DND-41 (cell line): ENCODE measurements around the gene ANKRD61.
"Not testable (repeated sequence)": the region's sequence is repeated elsewhere in the genome, so short reads cannot be mapped to it uniquely, and the experiment has no call there.

Experiments
- ATAC-seq: fragments of 200-7000 bp; cut with Tn5 transposase; 3 replicates; pipeline ENCODE4 v1.9.1; 2021; ENCODE audit warnings: low read depth; ENCODE audit not compliant: insufficient read depth
- DNase-seq: peaks from one replicate; pipeline ENCODE4 v3.0.0-alpha.2; 2020
- H2AFZ ChIP-seq: 2 replicates; pipeline ENCODE4 v1.6.0; 2012; ENCODE audit warnings: low read depth, low read length
- H3K27ac ChIP-seq: 2 replicates; pipeline ENCODE4 v1.5.1; 2012; ENCODE audit warnings: low read length, inconsistent platforms
- H3K27me3 ChIP-seq: fragments of 200-600 bp; sonication (generic); 2 replicates; pipeline ENCODE4 v1.6.0; 2012; ENCODE audit warnings: low read length, mild to moderate bottlenecking, inconsistent platforms; ENCODE audit not compliant: insufficient read depth, poor library complexity
- H3K36me3 ChIP-seq: 2 replicates; pipeline ENCODE4 v1.5.1; 2012; ENCODE audit warnings: low read length, inconsistent platforms; ENCODE audit not compliant: insufficient read depth
- H3K4me1 ChIP-seq: 2 replicates; pipeline ENCODE4 v1.5.1; 2012; ENCODE audit warnings: mild to moderate bottlenecking, low read length; ENCODE audit not compliant: insufficient read depth
- H3K4me2 ChIP-seq: 2 replicates; pipeline ENCODE4 v1.6.0; 2012; ENCODE audit warnings: mild to moderate bottlenecking, moderate library complexity, low read length, inconsistent platforms; ENCODE audit not compliant: insufficient read depth
- H3K4me3 ChIP-seq, 2 experiments: fragments of 200-600 bp in 1 of 2; shearing (Covaris generic) in 1 of 2; 2 replicates each; pipeline ENCODE4 v1.5.1; 2012 to 2016; ENCODE audit warnings: inconsistent platforms in 2 of 2, low read length in 2 of 2, mild to moderate bottlenecking in 2 of 2, low read depth in 1 of 2, moderate library complexity in 1 of 2
- H3K79me2 ChIP-seq: 2 replicates; pipeline ENCODE4 v1.6.0; 2012; ENCODE audit warnings: low read length, inconsistent platforms; ENCODE audit not compliant: insufficient read depth
- H3K9ac ChIP-seq: 2 replicates; pipeline ENCODE4 v1.6.0; 2012; ENCODE audit warnings: low read depth, mild to moderate bottlenecking, inconsistent platforms, low read length, moderate library complexity
- H3K9me3 ChIP-seq: 2 replicates; pipeline ENCODE4 v1.5.1; 2012; ENCODE audit warnings: low read length, moderate library complexity, mild to moderate bottlenecking, inconsistent platforms; ENCODE audit not compliant: insufficient read depth, severe bottlenecking
- H4K20me1 ChIP-seq: 2 replicates; pipeline ENCODE4 v1.6.0; 2012; ENCODE audit warnings: low read length; ENCODE audit not compliant: insufficient read depth
- CTCF ChIP-seq: IDR thresholded peaks from 2 replicates; pipeline ENCODE4 v1.5.1; 2012; ENCODE audit warnings: borderline replicate concordance, low read length, moderate library complexity, mild to moderate bottlenecking; ENCODE audit not compliant: poor library complexity, severe bottlenecking; ENCODE audit errors: extremely low read depth
- EZH2 ChIP-seq: IDR thresholded peaks from 3 replicates; pipeline ENCODE4 v1.6.1; 2012; ENCODE audit warnings: borderline replicate concordance, low read depth, mild to moderate bottlenecking, moderate library complexity, low read length, inconsistent platforms; ENCODE audit not compliant: severe bottlenecking

ANKRD61 gene

GRCh38 chr7:6007835-6008590, 23.2 kb upstream of the ANKRD61 start:
- H3K27ac ChIP-seq: peak overlapping the region; percentile 44; the same call in 1 of the 2 replicates
- H3K4me2 ChIP-seq: peak overlapping the region; percentile 68
- DNase-seq, H3K27me3 ChIP-seq, ATAC-seq, H4K20me1 ChIP-seq, H3K9me3 ChIP-seq: not testable (repeated sequence)
- 0 out of 2 replicates have a peak overlapping the region, but pooled peaks have one; percentile 28 for H2AFZ ChIP-seq
- H3K4me1 ChIP-seq: peaks cover 37% of the 10 kb centered on the region
- H3K79me2 ChIP-seq: peaks cover 54% of the 10 kb centered on the region
- peaks cover 26% of the 10 kb centered on the region; the same call in 1 of the 2 replicates for H3K36me3 ChIP-seq
- peak overlapping the region; percentile 68 to 84; a peak in 3 of 4 replicates for H3K4me3 ChIP-seq
- H3K9ac ChIP-seq: peak overlapping the region; percentile 83

- peak within 1 kb of the TSS; percentile 98 for H2AFZ ChIP-seq
- peak; percentile 97 for DNase-seq
- peaks cover 62% of the 10 kb centered on the region for H3K79me2 ChIP-seq
- no peaks in the 10 kb centered on the region for H3K27me3 ChIP-seq
- H3K4me3 ChIP-seq: peak within 1 kb of the TSS; percentile 68 to 84
- H3K9me3 ChIP-seq: no peaks in the 10 kb centered on the region
- peak; percentile 44 for TF ChIP-seq CTCF
- no peak for TF ChIP-seq EZH2
- peak; percentile 85 for ATAC-seq
- peak within 1 kb of the TSS; percentile 68 for H3K4me2 ChIP-seq
- peak within 1 kb of the TSS; percentile 89 for H3K27ac ChIP-seq
- H3K4me1 ChIP-seq: peaks cover 42% of the 10 kb centered on the region
- peaks cover 28% of the 10 kb centered on the region; the same call in 1 of the 2 replicates for H3K36me3 ChIP-seq
- peaks cover 3% of the 10 kb centered on the region; the same call in 1 of the 2 replicates for H4K20me1 ChIP-seq
- peak within 1 kb of the TSS; percentile 83 for H3K9ac ChIP-seq
These were observed 22.2 kb upstream of the ANKRD61 start, which contains the start of the genes AIMP2 and PMS2 for GRCh38 chr7:6008668-6009611. Gene AIMP2 (plus strand): TSS chr7:6009272. CDS start chr7:6009364, 92 bp downstream. Gene PMS2 (minus strand): TSS chr7:6009049. CDS start chr7:6009019, 30 bp downstream.

DNA sequence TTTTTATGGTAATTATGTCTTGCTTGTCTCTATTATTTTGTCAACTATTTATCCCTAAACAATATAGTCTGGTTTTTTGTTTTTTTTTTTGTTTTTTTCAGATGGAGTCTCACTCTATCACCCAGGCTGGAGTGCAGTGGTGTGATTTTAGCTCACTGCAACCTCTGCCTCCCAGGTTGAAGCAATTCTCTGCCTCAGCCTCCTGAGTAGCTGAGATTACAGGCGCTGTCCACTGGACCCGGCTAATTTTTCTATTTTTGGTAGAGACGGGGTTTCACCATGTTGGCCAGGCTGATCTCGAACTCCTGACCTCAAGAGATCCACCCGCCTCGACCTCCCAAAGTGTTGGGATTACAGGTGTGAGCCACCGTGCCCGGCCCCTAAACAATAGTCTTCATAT, 20.8 kb upstream of the ANKRD61 start:
- H4K20me1 ChIP-seq, H3K9me3 ChIP-seq, H3K27me3 ChIP-seq, ATAC-seq, H2AFZ ChIP-seq, H3K27ac ChIP-seq, DNase-seq: not testable (repeated sequence)
- Histone ChIP-seq H3K79me2 (peaks cover 62% of the 10 kb centered on the region), H3K4me1 (peaks cover 47% of the 10 kb centered on the region), H3K9ac (peak overlapping the region; percentile 83; the same call in 1 of the 2 replicates), H3K4me3 (peak overlapping the region; percentile 16 to 84; a peak in 2 of 4 replicates), H3K4me2 (peak overlapping the region; percentile 68), H3K36me3 (peaks cover 35% of the 10 kb centered on the region; the same call in 1 of the 2 replicates)

DNA sequence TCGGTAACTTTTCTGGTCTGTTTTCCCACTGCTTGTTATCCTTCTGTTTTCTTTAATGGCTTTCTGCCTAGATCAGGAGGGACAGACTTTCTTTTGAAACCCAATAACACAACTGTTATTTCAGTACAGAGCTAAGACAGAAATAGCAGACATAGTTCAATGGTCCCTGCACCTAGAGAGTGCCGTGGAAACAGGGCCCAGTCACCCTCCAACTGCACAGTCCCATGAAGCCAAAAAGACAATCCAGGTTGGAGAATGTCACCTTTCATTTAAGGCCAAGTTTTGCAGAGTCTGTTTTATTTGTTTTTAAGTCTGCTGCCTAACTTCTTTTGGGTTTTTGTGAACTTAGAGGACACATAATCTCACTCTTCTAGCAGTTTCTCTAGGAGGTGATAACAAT, 19.6 kb upstream of the ANKRD61 start:
- H3K4me3 ChIP-seq: no peak overlapping the region
- no peak overlapping the region for H2AFZ ChIP-seq
- peaks cover 46% of the 10 kb centered on the region for H3K36me3 ChIP-seq
- no peak for ATAC-seq
- H3K79me2 ChIP-seq: peaks cover 62% of the 10 kb centered on the region
- no peak overlapping the region for H3K9ac ChIP-seq
- TF ChIP-seq EZH2: no peak
- TF ChIP-seq CTCF: no peak
- H3K27me3 ChIP-seq: no peaks in the 10 kb centered on the region
- no peak for DNase-seq
- H3K4me1 ChIP-seq: peaks cover 58% of the 10 kb centered on the region
- no peak overlapping the region for H3K27ac ChIP-seq
- peak overlapping the region; percentile 68; the same call in 1 of the 2 replicates for H3K4me2 ChIP-seq
- H4K20me1 ChIP-seq: peaks cover 3% of the 10 kb centered on the region; the same call in 1 of the 2 replicates
- H3K9me3 ChIP-seq: no peaks in the 10 kb centered on the region
